Trophoblast cell (in vitro differentiated cells and primary cell): Measurements from ENCODE around the gene SI.
"Not testable (repeated sequence)": the region's sequence is repeated elsewhere in the genome, so short reads cannot be mapped to it uniquely, and the experiment has no call there.

ENCODE experiments used
- DNase-seq, 2 donors: peaks; one replicate each; pipeline ENCODE4 v3.0.0-alpha.2; 2016
- H2AFZ ChIP-seq: 2 replicates; pipeline ENCODE4 v1.6.1; 2013; ENCODE audit warnings: low read length, moderate library complexity, mild to moderate bottlenecking; ENCODE audit not compliant: insufficient read depth, poor library complexity
- H2AK5ac ChIP-seq: 2 replicates; pipeline ENCODE4 v1.6.1; 2013; ENCODE audit warnings: mild to moderate bottlenecking, low read length
- H2BK120ac ChIP-seq: 2 replicates; pipeline ENCODE4 v1.6.1; 2013; ENCODE audit warnings: low read length, mild to moderate bottlenecking, moderate library complexity; ENCODE audit not compliant: insufficient read depth, poor library complexity
- H2BK12ac ChIP-seq: 2 replicates; pipeline ENCODE4 v1.6.1; 2013; ENCODE audit warnings: mild to moderate bottlenecking, low read length, moderate library complexity
- H2BK5ac ChIP-seq: 2 replicates; pipeline ENCODE4 v1.6.1; 2013; ENCODE audit warnings: low read length, low read depth, moderate library complexity, mild to moderate bottlenecking; ENCODE audit not compliant: poor library complexity
- H3K14ac ChIP-seq: 2 replicates; pipeline ENCODE4 v1.6.1; 2013; ENCODE audit warnings: mild to moderate bottlenecking, low read length
- H3K18ac ChIP-seq: 2 replicates; pipeline ENCODE4 v1.6.1; 2013; ENCODE audit warnings: mild to moderate bottlenecking, low read length
- H3K23ac ChIP-seq: 2 replicates; pipeline ENCODE4 v1.6.1; 2013; ENCODE audit warnings: low read length
- H3K27ac ChIP-seq: 2 replicates; pipeline ENCODE4 v1.5.1; 2013; ENCODE audit warnings: low read depth, mild to moderate bottlenecking, inconsistent platforms, low read length, moderate library complexity
- H3K27me3 ChIP-seq: 2 replicates; pipeline ENCODE4 v1.6.1; 2013; ENCODE audit warnings: inconsistent platforms, mild to moderate bottlenecking, low read length, moderate library complexity; ENCODE audit not compliant: insufficient read depth
- H3K36me3 ChIP-seq, 2 experiments: 1 replicate in 1 of 2; 2 replicates in 1 of 2; pipeline ENCODE4 v1.6.1; 2013; ENCODE audit warnings: low read length in 2 of 2, mild to moderate bottlenecking in 2 of 2, moderate library complexity in 1 of 2; ENCODE audit not compliant: insufficient read depth in 2 of 2, control insufficient read depth in 1 of 2
- H3K4ac ChIP-seq: 2 replicates; pipeline ENCODE4 v1.6.1; 2013; ENCODE audit warnings: low read depth, mild to moderate bottlenecking, low read length, moderate library complexity
- H3K4me1 ChIP-seq, 2 experiments: 1 replicate in 1 of 2; 2 replicates in 1 of 2; pipeline ENCODE4 v1.6.1; 2013; ENCODE audit warnings: low read length in 2 of 2, mild to moderate bottlenecking in 2 of 2, moderate library complexity in 1 of 2; ENCODE audit not compliant: insufficient read depth in 2 of 2, control insufficient read depth in 1 of 2
- H3K4me2 ChIP-seq: 2 replicates; pipeline ENCODE4 v1.6.1; 2013; ENCODE audit warnings: inconsistent platforms, mild to moderate bottlenecking, low read length, moderate library complexity
- H3K4me3 ChIP-seq: 2 replicates; pipeline ENCODE4 v1.5.1; 2013; ENCODE audit warnings: mild to moderate bottlenecking, low read depth, low read length, inconsistent platforms
- H3K79me1 ChIP-seq: one replicate; pipeline ENCODE4 v1.6.1; 2013; ENCODE audit warnings: low read length
- H3K79me2 ChIP-seq: 2 replicates; pipeline ENCODE4 v1.6.1; 2013; ENCODE audit warnings: low read length, mild to moderate bottlenecking; ENCODE audit not compliant: control insufficient read depth, insufficient read depth, poor library complexity
- H3K9ac ChIP-seq: 2 replicates; pipeline ENCODE4 v1.6.1; 2013; ENCODE audit warnings: mild to moderate bottlenecking, low read length
- H3K9me3 ChIP-seq: 2 replicates; pipeline ENCODE4 v1.6.1; 2013; ENCODE audit warnings: low read depth, mild to moderate bottlenecking, control low read depth, inconsistent platforms, low read length; ENCODE audit not compliant: insufficient read depth
- H4K12ac ChIP-seq: 2 replicates; pipeline ENCODE4 v1.6.1; 2013; ENCODE audit warnings: low read depth, mild to moderate bottlenecking, low read length, moderate library complexity
- H4K8ac ChIP-seq: 2 replicates; pipeline ENCODE4 v1.6.1; 2013; ENCODE audit warnings: low read depth, mild to moderate bottlenecking, low read length, moderate library complexity
- H4K91ac ChIP-seq: one replicate; pipeline ENCODE4 v1.6.1; 2013; ENCODE audit warnings: low read depth, mild to moderate bottlenecking, low read length, moderate library complexity
- WGBS: extraction: QIAGEN DNeasy Blood & Tissue Kit; methylation state at CpG from one replicate; pipeline ENCODE4 v1.1.7; 2013; ENCODE audit warnings: missing lambda C conversion rate; ENCODE audit not compliant: insufficient read length, insufficient coverage; ENCODE audit errors: extremely low coverage; 5-methylcytosine and 5-hydroxymethylcytosine counted together

Gene SI

DNA sequence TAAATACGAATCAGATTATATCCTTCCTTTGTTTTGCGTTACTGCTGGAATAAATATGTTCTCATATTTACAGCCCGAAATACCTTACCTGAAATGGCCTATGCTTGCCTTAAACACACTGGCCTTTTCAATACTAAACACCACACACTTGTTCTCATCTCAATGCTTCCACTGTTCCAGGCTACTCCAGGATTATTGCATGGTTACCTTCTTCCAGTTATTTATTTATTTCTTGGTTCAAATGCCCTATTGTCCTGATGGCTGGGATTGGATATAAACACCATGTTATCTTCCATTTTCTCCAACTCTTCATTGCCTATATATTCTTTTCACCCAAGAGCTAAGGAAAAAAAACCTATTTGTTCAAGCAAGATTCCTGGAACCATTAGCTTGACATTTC is 125.3 kb downstream of the SI start:
- Histone ChIP-seq H3K4me3 (no peak overlapping the region), H2AK5ac (no peak overlapping the region), H3K79me2 (no peaks in the 10 kb centered on the region), H3K27me3 (no peaks in the 10 kb centered on the region), H3K4me2 (no peak overlapping the region), H3K4ac (no peak overlapping the region), H3K27ac (no peak overlapping the region), H3K36me3 (no peaks in the 10 kb centered on the region), H4K91ac (no peak overlapping the region), H3K18ac (no peak overlapping the region), H4K8ac (no peak overlapping the region), H3K9me3 (no peaks in the 10 kb centered on the region), H2AFZ (no peak overlapping the region), H3K14ac (no peak overlapping the region), H3K9ac (no peak overlapping the region), H4K12ac (no peak overlapping the region), H3K4me1 (no peaks in the 10 kb centered on the region), H3K23ac (no peak overlapping the region), H2BK120ac (no peak overlapping the region), H2BK12ac (no peak overlapping the region), H2BK5ac (no peak overlapping the region), H3K79me1 (no peaks in the 10 kb centered on the region)
- WGBS, result no CpG with 5 or more reads among the region's 3 CpGs
- DNase-seq, result no peak

- H3K79me1 ChIP-seq, H3K9ac ChIP-seq, DNase-seq, H2AK5ac ChIP-seq, H3K9me3 ChIP-seq, H3K27me3 ChIP-seq, H4K91ac ChIP-seq, H3K23ac ChIP-seq, H4K8ac ChIP-seq, H3K4ac ChIP-seq, H3K4me1 ChIP-seq, H2BK5ac ChIP-seq, H3K4me2 ChIP-seq, H3K18ac ChIP-seq, H2AFZ ChIP-seq, H2BK120ac ChIP-seq, H3K4me3 ChIP-seq, H3K36me3 ChIP-seq, H4K12ac ChIP-seq, H3K14ac ChIP-seq, H3K79me2 ChIP-seq, H2BK12ac ChIP-seq, H3K27ac ChIP-seq: not testable (repeated sequence)
- WGBS, result no CpG with 5 or more reads among the region's 7 CpGs
Measured at GRCh38 chr3:164951403-164951802, 126.9 kb downstream of the SI start.

GRCh38 chr3:164940745-164941144 is 137.6 kb downstream of the SI start:
- Histone ChIP-seq H3K4me1 (no peaks in the 10 kb centered on the region), H4K91ac (no peak overlapping the region), H3K18ac (no peak overlapping the region), H3K14ac (no peak overlapping the region), H3K79me2 (no peaks in the 10 kb centered on the region), H2BK12ac (no peak overlapping the region), H3K4ac (no peak overlapping the region), H3K4me3 (no peak overlapping the region), H3K27me3 (no peaks in the 10 kb centered on the region), H2AFZ (no peak overlapping the region), H3K9me3 (no peaks in the 10 kb centered on the region), H3K79me1 (no peaks in the 10 kb centered on the region), H4K12ac (no peak overlapping the region), H2BK5ac (no peak overlapping the region), H3K9ac (no peak overlapping the region), H2AK5ac (no peak overlapping the region), H3K23ac (no peak overlapping the region), H3K36me3 (no peaks in the 10 kb centered on the region), H3K27ac (no peak overlapping the region), H3K4me2 (no peak overlapping the region), H2BK120ac (no peak overlapping the region), H4K8ac (no peak overlapping the region)
- WGBS, result no CpG with 5 or more reads among the region's 1 CpG
- peak in 1 of 2 donors; percentile 8 for DNase-seq

GRCh38 chr3:164929642-164930041 is 148.7 kb downstream of the SI start:
- H3K18ac ChIP-seq, result no peak overlapping the region
- no peak overlapping the region for H3K4ac ChIP-seq
- H4K91ac ChIP-seq, result no peak overlapping the region
- no peaks in the 10 kb centered on the region for H3K4me1 ChIP-seq
- no CpG with 5 or more reads among the region's 2 CpGs for WGBS
- no peak overlapping the region for H3K4me2 ChIP-seq
- no peak overlapping the region for H4K8ac ChIP-seq
- no peak overlapping the region for H3K4me3 ChIP-seq
- no peak overlapping the region for H2BK5ac ChIP-seq
- H3K79me1 ChIP-seq, result no peaks in the 10 kb centered on the region
- no peak overlapping the region for H2AK5ac ChIP-seq
- H4K12ac ChIP-seq, result no peak overlapping the region
- H3K27me3 ChIP-seq, result no peaks in the 10 kb centered on the region
- DNase-seq, result no peak
- no peaks in the 10 kb centered on the region for H3K36me3 ChIP-seq
- H3K23ac ChIP-seq, result no peak overlapping the region
- H3K9ac ChIP-seq, result no peak overlapping the region
- H2AFZ ChIP-seq, result no peak overlapping the region
- H2BK120ac ChIP-seq, result no peak overlapping the region
- peaks cover 4% of the 10 kb centered on the region for H3K9me3 ChIP-seq
- H3K27ac ChIP-seq, result no peak overlapping the region
- H3K79me2 ChIP-seq, result no peaks in the 10 kb centered on the region
- no peak overlapping the region for H3K14ac ChIP-seq
- no peak overlapping the region for H2BK12ac ChIP-seq
